ENCODE data around the gene RERE. TPM values are rescaled to one million over a fixed set of nuclear protein-coding genes. Genes with fewer than 3 reads are reported as not detected.
A peak's percentile ranks its signal among the peaks of the same experiment; 100 is the strongest.

The RERE gene
- total RNA-seq, 2 donors from 2014 or later, result 48.0 to 50.5 TPM

GRCh38 chr1:8423269-8423691, 394.2 kb downstream of the RERE start:
- Mint-ChIP-seq H3K4me3 (no peak overlapping the region), H3K27me3 (no peaks in the 10 kb centered on the region), H3K36me3 (ENCODE audit: low read depth) (no peaks in the 10 kb centered on the region), H3K27ac (no peak overlapping the region), H3K9me3 (no peaks in the 10 kb centered on the region), H3K4me1 (peaks cover 41% of the 10 kb centered on the region)
- peak; percentile 14 for ATAC-seq (replicated peaks)

- no peak for ATAC-seq (replicated peaks)
- H3K4me1 Mint-ChIP-seq, result peaks cover 41% of the 10 kb centered on the region
- H3K27ac Mint-ChIP-seq, result no peak overlapping the region
- H3K4me3 Mint-ChIP-seq, result no peak overlapping the region
- H3K36me3 Mint-ChIP-seq (ENCODE audit: low read depth), result no peaks in the 10 kb centered on the region
- no peaks in the 10 kb centered on the region for H3K27me3 Mint-ChIP-seq
- no peaks in the 10 kb centered on the region for H3K9me3 Mint-ChIP-seq
These were observed 394.8 kb downstream of the RERE start for GRCh38 chr1:8422510-8423268.

DNA sequence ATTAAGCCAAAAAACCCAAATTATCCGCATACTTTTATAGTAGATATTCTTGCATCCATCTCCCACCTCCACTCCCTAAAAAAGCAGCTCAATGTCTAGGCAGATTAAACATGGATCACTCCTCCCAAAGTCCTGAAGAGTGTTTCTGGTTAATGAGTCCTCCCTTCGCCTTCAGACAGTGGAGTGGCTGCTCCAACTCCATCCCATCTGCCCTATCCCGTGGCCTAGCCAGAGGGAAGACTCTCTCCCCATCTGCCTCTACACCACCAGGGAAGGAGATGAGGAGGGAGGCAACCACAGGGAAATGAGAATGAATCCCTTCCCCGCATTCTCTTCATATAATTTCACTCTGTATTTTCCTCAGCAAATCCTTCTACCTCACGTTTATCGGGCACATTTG, 395.7 kb downstream of the RERE start:
- no peak overlapping the region for H3K27ac Mint-ChIP-seq
- H3K9me3 Mint-ChIP-seq, result no peaks in the 10 kb centered on the region
- no peak for ATAC-seq (replicated peaks)
- no peak overlapping the region for H3K4me3 Mint-ChIP-seq
- H3K4me1 Mint-ChIP-seq, result peaks cover 37% of the 10 kb centered on the region
- no peaks in the 10 kb centered on the region for H3K27me3 Mint-ChIP-seq
- H3K36me3 Mint-ChIP-seq (ENCODE audit: low read depth), result peaks cover 4% of the 10 kb centered on the region

GRCh38 chr1:8420318-8420717, 397.1 kb downstream of the RERE start:
- Mint-ChIP-seq H3K9me3 (no peaks in the 10 kb centered on the region), H3K27me3 (no peaks in the 10 kb centered on the region), H3K4me3 (no peak overlapping the region), H3K4me1 (peaks cover 36% of the 10 kb centered on the region), H3K36me3 (ENCODE audit: low read depth) (peaks cover 18% of the 10 kb centered on the region), H3K27ac (no peak overlapping the region)
- ATAC-seq (replicated peaks), result no peak

DNA sequence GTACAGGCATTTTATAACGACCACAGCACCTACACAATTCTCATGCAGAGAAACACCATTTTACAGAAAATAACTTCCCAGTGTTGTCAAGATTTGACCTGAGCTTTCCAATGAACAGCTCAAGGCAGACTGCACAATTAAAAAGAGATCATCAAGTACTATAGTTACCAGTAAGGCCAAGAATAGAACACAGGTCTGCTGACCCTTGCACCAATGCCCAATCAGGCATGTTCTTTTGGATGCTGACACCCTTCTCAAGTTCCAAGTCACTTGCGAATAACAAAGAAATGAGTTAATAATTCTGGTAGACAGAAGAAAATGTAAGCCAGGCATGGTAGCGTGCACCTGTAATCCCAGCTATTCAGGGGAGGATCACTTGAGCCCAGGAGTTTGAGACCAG, 397.6 kb downstream of the RERE start:
- Mint-ChIP-seq H3K4me1 (peaks cover 35% of the 10 kb centered on the region), H3K4me3 (no peak overlapping the region), H3K36me3 (ENCODE audit: low read depth) (peaks cover 22% of the 10 kb centered on the region), H3K27me3 (no peaks in the 10 kb centered on the region), H3K27ac (no peak overlapping the region), H3K9me3 (no peaks in the 10 kb centered on the region)
- ATAC-seq (replicated peaks), result no peak

DNA sequence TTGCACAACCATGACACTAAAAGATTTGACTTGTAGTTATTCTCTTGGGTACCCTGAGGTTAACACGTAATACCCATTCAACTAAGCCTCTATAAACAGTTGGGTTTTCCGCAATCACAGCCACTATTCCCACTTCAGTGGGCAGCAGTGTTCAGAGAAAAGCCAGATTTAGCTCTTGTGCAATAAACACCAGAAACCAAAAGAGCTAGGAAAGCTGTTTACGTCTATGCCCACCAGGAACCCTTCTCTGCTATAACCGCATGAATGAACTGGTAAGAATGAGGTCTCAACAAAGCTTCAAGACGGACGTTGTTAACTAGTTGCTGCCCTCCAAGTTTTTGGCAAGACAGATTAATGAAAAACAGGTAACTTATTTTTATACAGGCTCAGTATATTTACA, 398.3 kb downstream of the RERE start:
- Mint-ChIP-seq H3K9me3 (no peaks in the 10 kb centered on the region), H3K36me3 (ENCODE audit: low read depth) (peaks cover 29% of the 10 kb centered on the region), H3K4me3 (no peak overlapping the region), H3K4me1 (peaks cover 28% of the 10 kb centered on the region), H3K27me3 (no peaks in the 10 kb centered on the region), H3K27ac (no peak overlapping the region)
- no peak for ATAC-seq (replicated peaks)

DNA sequence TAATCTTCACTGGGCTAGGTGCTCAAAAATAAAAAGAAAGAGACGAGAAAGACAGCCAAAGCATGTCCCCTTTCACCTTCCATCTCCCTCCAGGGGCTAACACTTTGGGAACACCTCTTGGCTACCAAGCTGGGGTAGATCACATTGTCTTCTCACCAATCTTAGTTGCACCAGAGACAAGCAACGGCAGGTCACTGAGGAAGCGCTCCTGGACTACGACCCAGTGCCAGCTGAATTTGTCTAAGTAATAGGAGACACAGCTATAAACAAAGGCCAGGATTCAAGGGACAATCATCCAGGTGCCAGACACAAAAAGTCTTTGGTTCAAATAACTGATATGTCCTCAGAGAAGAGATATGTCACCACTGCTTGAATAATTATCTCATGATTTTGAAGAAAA, 399.1 kb downstream of the RERE start:
- Mint-ChIP-seq H3K27ac (no peak overlapping the region), H3K4me1 (peaks cover 27% of the 10 kb centered on the region), H3K4me3 (no peak overlapping the region), H3K9me3 (no peaks in the 10 kb centered on the region), H3K36me3 (ENCODE audit: low read depth) (peaks cover 38% of the 10 kb centered on the region), H3K27me3 (no peaks in the 10 kb centered on the region)
- no peak for ATAC-seq (replicated peaks)

- Mint-ChIP-seq H3K27me3 (no peaks in the 10 kb centered on the region), H3K27ac (no peak overlapping the region), H3K4me1 (peaks cover 27% of the 10 kb centered on the region), H3K9me3 (no peaks in the 10 kb centered on the region), H3K36me3 (ENCODE audit: low read depth) (peaks cover 43% of the 10 kb centered on the region), H3K4me3 (no peak overlapping the region)
- no peak for ATAC-seq (replicated peaks)
These were observed 399.8 kb downstream of the RERE start for GRCh38 chr1:8417625-8418024.

DNA sequence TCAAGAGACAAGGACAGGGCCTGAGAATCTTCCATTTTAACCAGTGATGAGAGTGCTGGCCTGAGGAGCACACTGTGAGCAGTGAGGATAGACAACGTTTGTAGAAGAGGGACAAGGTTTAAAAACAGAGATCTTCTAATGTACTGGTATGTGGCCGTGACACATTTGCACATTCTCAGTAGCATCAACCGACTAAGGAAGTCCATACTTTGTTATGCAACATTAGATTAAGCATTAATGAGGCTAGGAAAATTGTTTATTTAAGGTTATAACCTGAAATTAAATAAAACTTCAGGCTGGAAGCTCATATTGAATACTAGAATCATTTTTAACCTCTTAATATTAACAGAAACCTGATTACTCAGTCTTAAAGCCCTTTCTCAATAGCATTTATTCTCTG, 400.6 kb downstream of the RERE start:
- H3K9me3 Mint-ChIP-seq, result no peaks in the 10 kb centered on the region
- H3K4me3 Mint-ChIP-seq, result peak overlapping the region; percentile 19
- peaks cover 51% of the 10 kb centered on the region for H3K36me3 Mint-ChIP-seq (ENCODE audit: low read depth)
- H3K4me1 Mint-ChIP-seq, result peaks cover 31% of the 10 kb centered on the region
- H3K27me3 Mint-ChIP-seq, result no peaks in the 10 kb centered on the region
- no peak for ATAC-seq (replicated peaks)
- H3K27ac Mint-ChIP-seq, result no peak overlapping the region

DNA sequence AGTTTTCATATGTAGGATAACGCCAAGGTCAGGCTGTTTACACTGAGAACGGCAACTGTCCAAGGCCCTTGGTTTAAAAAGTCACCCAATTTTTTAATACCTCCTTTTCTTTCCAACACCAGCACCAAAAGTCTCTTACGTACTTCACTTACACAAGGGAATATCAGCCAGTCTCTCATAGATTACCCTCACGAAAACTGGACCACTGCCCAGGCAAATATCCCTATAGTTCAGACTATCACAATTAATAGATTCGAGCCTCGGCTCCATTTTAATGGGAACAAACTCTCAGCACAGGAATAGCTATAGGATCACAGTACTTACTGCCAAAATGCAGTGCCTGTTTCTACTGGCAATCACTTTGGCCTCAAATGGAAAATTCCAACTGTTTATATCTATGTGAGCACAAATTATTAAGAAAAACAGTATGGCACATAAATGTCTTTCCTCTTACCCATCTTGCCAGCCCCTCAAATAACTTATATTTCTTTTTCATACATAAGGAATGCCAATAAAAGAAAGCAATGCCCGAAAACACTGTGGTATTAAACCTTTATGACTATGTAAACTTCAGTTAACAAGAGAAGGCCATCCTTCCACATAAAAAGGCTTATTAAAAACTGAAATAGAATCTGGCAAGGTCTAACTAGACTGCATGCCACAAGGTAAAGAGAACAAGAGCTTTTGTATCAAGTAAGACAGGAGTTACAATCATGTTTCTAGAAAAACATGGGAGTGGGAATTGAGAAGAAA, 401.7 kb downstream of the RERE start:
- Mint-ChIP-seq H3K27ac (peak overlapping the region; percentile 3), H3K4me1 (peaks cover 33% of the 10 kb centered on the region), H3K4me3 (peak overlapping the region; percentile 37), H3K27me3 (no peaks in the 10 kb centered on the region), H3K36me3 (ENCODE audit: low read depth) (peaks cover 57% of the 10 kb centered on the region), H3K9me3 (no peaks in the 10 kb centered on the region)
- ATAC-seq (replicated peaks), result no peak

- no peak for ATAC-seq (replicated peaks)
- H3K4me1 Mint-ChIP-seq, result peaks cover 50% of the 10 kb centered on the region
- no peaks in the 10 kb centered on the region for H3K27me3 Mint-ChIP-seq
- peaks cover 89% of the 10 kb centered on the region for H3K36me3 Mint-ChIP-seq (ENCODE audit: low read depth)
- no peak overlapping the region for H3K27ac Mint-ChIP-seq
- H3K4me3 Mint-ChIP-seq, result no peak overlapping the region
- no peaks in the 10 kb centered on the region for H3K9me3 Mint-ChIP-seq
These were observed 405.1 kb downstream of the RERE start for GRCh38 chr1:8412183-8412831.

DNA sequence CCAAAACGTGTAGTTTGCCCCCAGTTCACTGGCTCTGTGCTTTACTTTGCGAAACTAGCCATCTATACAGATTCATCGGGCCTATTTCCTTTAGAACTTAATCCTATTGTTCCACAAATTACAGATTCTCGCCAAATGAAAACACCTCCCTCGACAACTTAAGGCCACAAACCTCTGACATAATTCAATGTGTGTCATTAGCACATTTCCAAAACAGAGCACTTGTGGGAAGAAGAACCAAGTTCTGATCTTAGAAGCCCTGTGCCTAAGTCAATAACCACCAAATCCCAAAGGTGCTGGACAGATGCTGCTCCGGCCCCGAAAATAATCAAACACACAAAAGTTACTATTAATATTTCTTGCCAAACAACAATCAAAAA, 405.6 kb downstream of the RERE start:
- no peak for ATAC-seq (replicated peaks)

GRCh38 chr1:8410791-8411190, 406.6 kb downstream of the RERE start:
- Mint-ChIP-seq H3K36me3 (ENCODE audit: low read depth) (peaks cover 89% of the 10 kb centered on the region), H3K4me3 (no peak overlapping the region)
- ATAC-seq (replicated peaks), result no peak

More for the DNA sequence above, 405.6 kb downstream of the RERE start:
- Mint-ChIP-seq H3K27ac (no peak overlapping the region), H3K27me3 (no peaks in the 10 kb centered on the region), H3K4me3 (no peak overlapping the region), H3K36me3 (ENCODE audit: low read depth) (peaks cover 89% of the 10 kb centered on the region), H3K9me3 (no peaks in the 10 kb centered on the region), H3K4me1 (peaks cover 54% of the 10 kb centered on the region)

DNA sequence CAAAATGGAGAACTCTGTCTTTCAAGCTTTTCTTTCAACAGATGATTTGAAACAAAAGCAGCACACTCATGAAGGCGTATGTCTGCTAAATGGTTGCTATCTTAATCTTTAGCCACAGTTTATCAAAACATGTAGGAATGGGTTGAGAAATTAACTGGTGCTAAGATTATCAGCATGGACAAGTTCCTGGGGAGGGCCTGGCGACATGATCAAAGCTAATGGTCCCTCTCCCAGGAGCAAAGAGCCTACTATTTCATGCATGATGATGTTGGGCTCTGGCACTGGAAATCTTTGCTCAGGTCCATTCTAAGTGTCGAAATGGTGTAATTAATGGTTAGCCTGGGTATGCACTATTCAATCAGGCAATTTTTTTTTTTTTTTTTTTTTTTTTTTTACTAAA, 407.8 kb downstream of the RERE start:
- H3K4me3 Mint-ChIP-seq, result peak overlapping the region; percentile 75
- H3K27me3 Mint-ChIP-seq, result no peaks in the 10 kb centered on the region
- H3K36me3 Mint-ChIP-seq (ENCODE audit: low read depth), result peaks cover 89% of the 10 kb centered on the region
- peak; percentile 20 for ATAC-seq (replicated peaks)
- H3K9me3 Mint-ChIP-seq, result no peaks in the 10 kb centered on the region
- peak overlapping the region; percentile 94 for H3K27ac Mint-ChIP-seq
- peaks cover 47% of the 10 kb centered on the region for H3K4me1 Mint-ChIP-seq

More at GRCh38 chr1:8410791-8411190, 406.6 kb downstream of the RERE start:
- Mint-ChIP-seq H3K27me3 (no peaks in the 10 kb centered on the region), H3K9me3 (no peaks in the 10 kb centered on the region), H3K4me1 (peaks cover 52% of the 10 kb centered on the region), H3K27ac (no peak overlapping the region)

DNA sequence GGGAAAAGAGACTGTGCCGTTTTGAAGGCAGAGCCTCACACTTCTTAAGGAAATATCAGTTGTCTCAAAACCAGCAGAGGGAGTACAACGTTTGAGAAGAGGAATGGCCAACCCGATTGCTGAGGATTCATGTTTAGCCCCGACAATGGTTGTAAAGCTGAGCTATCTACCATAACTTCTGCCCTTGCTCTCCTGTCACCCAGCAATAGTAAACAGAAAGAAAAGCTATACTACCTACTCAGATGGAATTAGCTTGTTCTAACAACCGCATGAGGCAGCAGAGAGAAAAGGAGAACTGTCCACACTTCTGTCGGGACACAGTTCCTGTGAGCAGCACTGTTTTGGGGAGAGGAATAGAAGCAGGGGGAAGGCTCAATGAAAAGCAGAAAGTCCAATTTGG, 408.3 kb downstream of the RERE start:
- no peaks in the 10 kb centered on the region for H3K9me3 Mint-ChIP-seq
- H3K27ac Mint-ChIP-seq, result peak overlapping the region; percentile 94
- ATAC-seq (replicated peaks), result peak; percentile 72
- peak overlapping the region; percentile 75 for H3K4me3 Mint-ChIP-seq
- peaks cover 88% of the 10 kb centered on the region for H3K36me3 Mint-ChIP-seq (ENCODE audit: low read depth)
- H3K27me3 Mint-ChIP-seq, result no peaks in the 10 kb centered on the region
- H3K4me1 Mint-ChIP-seq, result peaks cover 51% of the 10 kb centered on the region
